DMS79 treated with DMSO at 0.1 percent for 48 hours (cell line): Measurements from ENCODE around the gene FERMT3.

ENCODE experiments used
- DNase-seq: peaks from one replicate; lab custom pipeline; 2025; lab: John Stamatoyannopoulos, UW

FERMT3 gene

DNA sequence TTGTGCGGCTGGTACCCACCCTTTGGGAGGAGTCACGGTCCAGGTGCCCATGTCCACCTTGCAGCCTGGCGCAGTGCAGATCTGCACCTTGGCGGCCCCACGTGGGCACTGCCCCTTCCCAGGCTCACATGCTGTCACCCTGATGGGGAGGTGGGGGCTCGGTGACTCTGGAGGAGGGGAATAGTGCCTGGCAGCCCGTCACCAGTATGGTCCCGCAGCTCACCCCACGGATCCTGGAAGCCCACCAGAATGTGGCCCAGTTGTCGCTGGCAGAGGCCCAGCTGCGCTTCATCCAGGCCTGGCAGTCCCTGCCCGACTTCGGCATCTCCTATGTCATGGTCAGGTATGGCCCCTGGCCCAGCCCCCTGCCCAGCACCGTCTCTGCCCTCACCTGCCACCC, 14.3 kb downstream of the FERMT3 start:
- no peak for DNase-seq

DNA sequence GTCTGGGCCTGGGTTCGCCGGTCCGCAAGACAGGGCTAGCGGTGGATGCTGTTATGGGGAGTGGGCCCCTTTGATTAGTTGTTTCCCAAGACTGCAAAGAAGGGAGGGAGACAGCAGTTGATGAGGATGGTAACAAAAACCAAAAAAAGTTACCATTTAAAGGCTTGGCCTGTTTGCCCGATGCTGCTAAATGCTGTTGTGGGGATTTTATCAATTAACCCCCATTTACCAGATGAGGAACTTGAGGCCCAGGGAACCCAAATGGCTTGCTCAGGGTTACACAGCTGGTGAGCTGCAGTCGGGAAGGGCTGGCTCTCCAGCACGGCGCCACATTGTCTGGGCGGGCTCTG, 16.1 kb downstream of the FERMT3 start:
- DNase-seq = peak; percentile 29

DNA sequence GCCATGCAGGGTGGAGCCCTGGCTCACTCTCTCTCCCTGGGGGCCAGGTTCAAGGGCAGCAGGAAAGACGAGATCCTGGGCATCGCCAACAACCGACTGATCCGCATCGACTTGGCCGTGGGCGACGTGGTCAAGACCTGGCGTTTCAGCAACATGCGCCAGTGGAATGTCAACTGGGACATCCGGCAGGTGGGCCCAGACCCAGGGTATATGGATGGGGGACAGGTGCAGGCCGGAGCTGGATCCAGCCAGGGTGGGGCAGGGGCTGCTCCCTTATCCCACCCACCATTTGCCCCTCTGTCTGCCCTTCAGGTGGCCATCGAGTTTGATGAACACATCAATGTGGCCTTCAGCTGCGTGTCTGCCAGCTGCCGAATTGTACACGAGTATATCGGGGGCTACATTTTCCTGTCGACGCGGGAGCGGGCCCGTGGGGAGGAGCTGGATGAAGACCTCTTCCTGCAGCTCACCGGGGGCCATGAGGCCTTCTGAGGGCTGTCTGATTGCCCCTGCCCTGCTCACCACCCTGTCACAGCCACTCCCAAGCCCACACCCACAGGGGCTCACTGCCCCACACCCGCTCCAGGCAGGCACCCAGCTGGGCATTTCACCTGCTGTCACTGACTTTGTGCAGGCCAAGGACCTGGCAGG, 16.6 kb downstream of the FERMT3 start:
- no peak for DNase-seq

DNA sequence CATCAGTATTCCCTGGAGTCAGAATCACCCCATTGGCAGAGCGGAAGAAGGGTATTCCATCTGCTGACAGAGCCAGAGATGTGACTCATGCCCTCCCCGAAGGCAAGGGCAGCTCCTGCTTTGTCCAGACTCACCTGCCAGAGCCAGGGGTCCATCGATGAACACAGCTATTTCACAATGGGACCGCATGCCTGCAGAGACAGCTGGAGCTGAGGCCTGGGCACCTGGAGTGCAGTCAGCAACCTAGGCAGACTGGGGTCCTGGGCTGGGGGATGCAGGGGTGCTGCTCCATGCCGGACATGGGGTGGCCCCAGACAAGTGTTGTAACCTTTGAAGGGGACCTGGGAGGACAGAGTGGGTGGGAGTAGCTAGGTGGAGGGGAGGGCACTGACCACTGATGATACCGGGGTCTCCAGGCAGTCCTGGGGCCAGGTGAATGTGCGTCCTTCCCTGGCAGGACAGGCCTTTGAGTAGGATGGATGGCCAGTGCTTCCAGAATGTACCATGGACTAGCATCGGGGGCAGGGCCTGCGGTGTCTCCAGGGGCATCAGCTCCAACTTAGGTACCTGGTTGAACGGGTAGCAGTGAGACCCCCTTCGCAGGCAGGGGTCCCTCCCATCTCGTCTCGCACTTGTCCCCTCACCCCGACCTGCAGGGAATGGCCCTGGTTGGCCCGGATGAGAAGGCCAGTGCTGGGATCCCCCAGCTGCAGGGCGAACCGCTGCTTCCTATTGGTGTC, 17.8 kb downstream of the FERMT3 start:
- DNase-seq = no peak

GRCh38 chr11:64224891-64225607, 18.5 kb downstream of the FERMT3 start:
- no peak for DNase-seq

GRCh38 chr11:64225608-64226506, 19.3 kb downstream of the FERMT3 start, which contains the start of the genes NUDT22 and TRPT1:
Gene NUDT22 (plus strand): TSS chr11:64226274. CDS start chr11:64226653, 379 bp downstream.
Gene TRPT1 (minus strand): TSS chr11:64226186. CDS start chr11:64225860, 326 bp downstream.
- DNase-seq = peak; percentile 79

- DNase-seq = peak; percentile 86
Measured at GRCh38 chr11:64226507-64227051, 20.1 kb downstream of the FERMT3 start.

DNA sequence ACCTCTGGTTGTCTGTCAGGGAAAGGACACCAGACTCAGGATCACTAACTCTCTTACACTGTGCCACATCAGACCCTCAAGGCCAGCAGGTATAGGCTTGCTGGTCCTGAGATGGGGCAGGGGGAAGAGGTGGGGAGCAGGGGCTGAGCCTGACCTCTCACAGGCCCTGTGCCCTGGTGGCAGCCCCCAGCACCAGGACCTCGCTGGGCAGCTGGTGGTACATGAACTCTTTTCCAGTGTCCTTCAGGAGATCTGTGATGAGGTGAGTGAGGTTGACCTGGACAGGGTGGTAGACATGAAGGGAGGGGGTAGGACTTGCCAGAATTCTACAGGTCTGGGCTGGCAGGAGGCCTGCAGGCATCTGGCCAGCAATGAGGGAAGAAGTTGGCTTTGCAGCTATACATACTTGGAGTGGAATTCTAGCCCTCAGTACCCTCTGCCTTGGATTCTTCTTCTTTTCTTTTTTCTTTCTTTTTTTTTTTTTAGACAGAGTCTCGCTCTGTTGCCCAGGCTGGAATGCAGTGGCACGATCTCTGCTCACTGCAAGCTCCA, 21.0 kb downstream of the FERMT3 start:
- no peak for DNase-seq

GRCh38 chr11:64229090-64229743, 22.7 kb downstream of the FERMT3 start:
- no peak for DNase-seq

GRCh38 chr11:64229744-64230170, 23.2 kb downstream of the FERMT3 start:
- DNase-seq = no peak

- peak; percentile 95 for DNase-seq
Measured at GRCh38 chr11:64230171-64230984, 23.9 kb downstream of the FERMT3 start, which contains the start of gene DNAJC4. Gene DNAJC4 (plus strand): TSS chr11:64230548. CDS start chr11:64230855, 307 bp downstream.

DNA sequence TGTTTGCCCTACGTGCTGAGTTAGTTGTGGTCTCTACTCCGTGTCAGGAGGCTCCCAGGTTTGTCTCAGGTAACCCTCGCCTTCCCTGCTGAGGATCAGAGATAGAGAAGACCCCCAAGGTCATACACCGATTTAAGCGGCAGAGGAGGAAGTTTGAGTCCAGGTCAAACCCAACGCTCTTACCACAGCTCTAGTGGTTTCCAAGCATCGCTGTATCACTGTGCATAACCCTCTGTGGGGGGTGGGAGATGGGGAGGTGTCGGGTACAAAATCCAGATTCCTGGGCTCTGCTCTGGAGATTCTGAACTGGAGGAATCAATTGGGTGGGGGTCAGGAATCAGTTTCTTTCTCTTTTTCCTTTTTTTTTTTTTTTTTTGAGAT, 24.5 kb downstream of the FERMT3 start:
- DNase-seq = no peak

DNA sequence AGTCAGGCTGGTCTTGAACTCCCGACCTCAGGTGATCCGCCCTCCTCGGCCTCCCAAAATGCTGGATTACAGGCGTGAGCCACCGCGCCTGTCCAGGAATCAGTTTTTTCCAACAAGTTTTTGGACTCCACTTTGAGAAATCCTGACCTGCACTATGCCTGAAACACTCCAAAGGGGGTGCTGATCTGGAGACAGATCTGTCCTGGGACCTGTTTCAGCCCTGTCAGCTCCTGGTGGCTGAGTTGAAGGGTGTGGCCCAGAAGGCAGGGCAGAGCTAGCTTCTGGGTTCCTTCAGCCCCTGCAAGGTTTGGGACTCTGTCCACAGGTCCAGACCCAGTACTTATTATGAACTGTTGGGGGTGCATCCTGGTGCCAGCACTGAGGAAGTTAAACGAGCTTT, 25.0 kb downstream of the FERMT3 start:
- no peak for DNase-seq

GRCh38 chr11:64232182-64232966, 25.9 kb downstream of the FERMT3 start:
- no peak for DNase-seq

DNA sequence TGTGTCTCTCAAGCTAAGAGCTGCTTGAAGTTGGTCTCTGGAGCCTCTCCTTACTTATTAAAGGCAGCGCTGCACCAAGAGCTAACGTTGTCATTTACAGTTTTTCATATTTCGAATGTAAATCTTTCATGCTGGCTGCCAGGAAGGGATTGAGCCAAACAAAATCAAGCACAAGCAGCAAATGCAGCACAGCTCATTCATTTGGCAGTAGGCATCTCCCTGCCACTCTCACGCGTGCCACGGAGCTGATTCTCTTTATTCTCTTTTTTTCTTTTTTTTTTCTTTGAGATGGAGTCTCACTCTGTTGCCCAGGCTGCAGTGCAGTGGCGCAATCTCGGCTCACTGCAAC, 26.4 kb downstream of the FERMT3 start:
- no peak for DNase-seq

DNA sequence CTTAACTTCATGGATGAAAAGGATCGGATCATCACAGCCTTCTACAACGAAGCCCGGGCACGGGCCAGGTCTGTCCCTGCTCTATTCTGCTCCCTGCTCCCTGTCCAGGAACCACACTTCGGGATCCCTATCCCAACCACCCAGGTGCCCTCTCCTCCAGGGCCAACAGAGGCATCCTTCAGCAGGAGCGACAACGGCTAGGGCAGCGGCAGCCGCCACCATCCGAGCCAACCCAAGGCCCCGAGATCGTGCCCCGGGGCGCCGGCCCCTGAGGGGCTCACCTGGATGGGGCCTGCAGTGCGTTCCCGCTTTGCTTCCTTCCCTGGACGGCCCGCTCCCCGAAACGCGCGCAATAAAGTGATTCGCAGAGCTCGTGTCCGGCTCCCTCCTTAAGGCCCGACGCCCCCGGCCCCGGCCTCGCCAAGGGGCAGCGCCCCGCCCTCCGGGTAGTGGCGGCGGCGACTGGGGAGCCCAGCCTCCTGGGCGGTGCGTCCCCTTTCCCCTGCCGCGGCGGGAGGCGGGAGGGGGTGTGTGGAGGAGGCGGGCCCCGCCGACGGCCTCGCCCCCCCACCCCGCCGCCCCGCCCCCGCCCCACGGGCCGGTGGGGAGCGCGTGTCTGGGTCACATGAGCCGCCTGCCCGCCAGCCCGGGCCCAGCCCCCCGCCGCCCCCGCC, 27.5 kb downstream of the FERMT3 start, which contains the start of gene VEGFB:
TSS of gene VEGFB (plus strand) at position 672 of the 674 bp plus-strand sequence. CDS start 250 bp downstream, outside the sequence.
- DNase-seq = peak; percentile 37

GRCh38 chr11:64234647-64235379, 28.3 kb downstream of the FERMT3 start:
- DNase-seq = no peak
